ENCODE measurements around the gene PKN2. TPM values are rescaled to one million over a fixed set of nuclear protein-coding genes. Genes with fewer than 3 reads are reported as not detected.
"Not testable (repeated sequence)": the region's sequence is repeated elsewhere in the genome, so short reads cannot be mapped to it uniquely, and the experiment has no call there.

The PKN2 gene
- total RNA-seq, 2 experiments from 2014 or later, result 16.4 to 24.9 TPM

GRCh38 chr1:88791192-88791591, 107.1 kb downstream of the PKN2 start:
- ATAC-seq, result peak; percentile 64
- POLR2A ChIA-PET, result interaction anchor here (0.6 kb wide), 1 partner anchor 107 kb away, joined by 3 read pairs; the partner anchor contains the start of gene PKN2
- Mint-ChIP-seq H3K4me3 (no peak overlapping the region), H3K36me3 (ENCODE audit: low read depth) (peaks cover 15% of the 10 kb centered on the region), H3K4me1 (peaks cover 3% of the 10 kb centered on the region), H3K27me3 (no peaks in the 10 kb centered on the region), H3K9me3 (ENCODE audit: low read depth) (no peaks in the 10 kb centered on the region), H3K27ac (no peak overlapping the region)
- CTCF ChIA-PET, result interaction anchor here (2.2 kb wide), 1 partner anchor 8 kb away, joined by 7 read pairs; no protein-coding TSS in a partner anchor
- intact Hi-C loops (cut with DNase I, micrococcal nuclease), result no loop called here
- DNase-seq, result peak; percentile 16

DNA sequence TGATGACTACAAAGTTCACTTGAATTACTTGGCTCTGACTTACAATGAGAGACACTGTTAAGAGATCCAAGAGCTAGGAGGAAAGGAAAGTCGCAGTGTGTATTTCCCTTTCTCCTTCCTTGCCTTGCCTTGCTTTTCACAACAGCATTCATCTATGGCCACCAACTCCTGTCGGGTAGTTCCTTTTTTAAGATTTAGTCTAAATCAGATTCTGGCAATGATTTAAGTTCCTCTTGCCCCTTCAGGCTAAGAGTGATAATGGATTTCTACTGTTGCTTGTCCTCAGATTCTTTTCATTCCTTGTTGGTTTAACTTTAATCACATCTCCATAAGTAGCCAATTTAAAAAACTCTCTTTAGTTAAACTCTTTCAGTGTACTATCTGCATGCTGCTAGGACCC, 115.4 kb downstream of the PKN2 start:
- Mint-ChIP-seq H3K9me3 (ENCODE audit: low read depth) (no peaks in the 10 kb centered on the region), H3K4me1 (peaks cover 8% of the 10 kb centered on the region), H3K27ac (peak overlapping the region; percentile 11), H3K4me3 (no peak overlapping the region), H3K36me3 (ENCODE audit: low read depth) (peaks cover 28% of the 10 kb centered on the region), H3K27me3 (no peaks in the 10 kb centered on the region)
- intact Hi-C loops (cut with DNase I, micrococcal nuclease), result no loop called here
- no peak for ATAC-seq
- ChIA-PET CTCF (interaction anchor here (0.6 to 2.1 kb wide), 10 partner anchors 8 to 151 kb away, joined by 3 to 8 read pairs (median 4); no protein-coding TSS in a partner anchor), POLR2A (no interaction called here)
- DNase-seq, result no peak

- peaks cover 28% of the 10 kb centered on the region for H3K36me3 Mint-ChIP-seq (ENCODE audit: low read depth)
- no peaks in the 10 kb centered on the region for H3K9me3 Mint-ChIP-seq (ENCODE audit: low read depth)
- H3K4me1 Mint-ChIP-seq, result peaks cover 4% of the 10 kb centered on the region
- H3K27ac Mint-ChIP-seq, result peak overlapping the region; percentile 39
- intact Hi-C loops (cut with DNase I, micrococcal nuclease), result loop anchor here (1.0 to 5.0 kb wide), 3 partner anchors 77 to 143 kb away; no protein-coding TSS in a partner anchor
- DNase-seq, result peak; percentile 59
- POLR2A ChIA-PET, result no interaction called here
- no peak overlapping the region for H3K4me3 Mint-ChIP-seq
- CTCF ChIA-PET, result interaction anchor here (0.6 to 2.1 kb wide), 10 partner anchors 10 to 115 kb away, joined by 3 to 13 read pairs (median 4); partner anchors contain the start of gene GTF2B
- ATAC-seq, result peak; percentile 76
- H3K27me3 Mint-ChIP-seq, result no peaks in the 10 kb centered on the region
Observed at GRCh38 chr1:88800382-88801051, 116.4 kb downstream of the PKN2 start.

DNA sequence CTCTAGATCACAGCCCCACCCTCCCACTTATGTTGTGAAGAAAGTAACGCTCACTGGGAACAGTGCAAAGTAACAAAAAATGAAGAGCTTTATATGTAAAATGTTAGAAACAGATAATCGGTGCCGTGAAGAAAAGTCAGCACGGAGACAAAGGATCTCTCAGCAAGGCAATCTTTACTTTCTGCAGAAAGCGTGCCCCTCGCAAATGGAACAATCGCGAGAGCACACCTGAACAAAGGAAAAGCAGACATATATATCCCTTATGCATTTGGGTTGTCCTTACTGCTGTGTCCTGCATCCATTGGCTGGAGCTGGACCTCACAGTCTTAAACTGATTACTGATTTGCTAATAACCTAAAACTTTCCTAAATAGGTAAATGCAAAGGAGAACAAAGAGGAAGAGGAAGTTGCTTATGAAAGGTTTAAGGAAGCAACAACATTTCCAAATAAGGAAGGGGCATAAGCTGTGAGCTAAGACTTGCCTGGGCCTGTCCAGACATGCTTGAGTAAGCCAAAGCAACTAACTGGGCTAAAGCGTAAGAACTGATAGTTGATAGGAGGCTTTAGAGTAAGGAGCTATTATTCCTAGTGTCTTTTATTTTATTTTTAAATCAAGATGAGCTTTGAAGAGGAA, 117.6 kb downstream of the PKN2 start:
- DNase-seq, result no peak
- H3K27ac Mint-ChIP-seq, result no peak overlapping the region
- no peaks in the 10 kb centered on the region for H3K9me3 Mint-ChIP-seq (ENCODE audit: low read depth)
- no peaks in the 10 kb centered on the region for H3K27me3 Mint-ChIP-seq
- POLR2A ChIA-PET, result no interaction called here
- intact Hi-C loops (cut with DNase I, micrococcal nuclease), result loop anchor here (5.0 kb wide), 2 partner anchors 136 to 144 kb away; no protein-coding TSS in a partner anchor
- peaks cover 32% of the 10 kb centered on the region for H3K36me3 Mint-ChIP-seq (ENCODE audit: low read depth)
- H3K4me3 Mint-ChIP-seq, result no peak overlapping the region
- ATAC-seq, result no peak
- CTCF ChIA-PET, result interaction anchor here (0.6 to 1.6 kb wide), 9 partner anchors 14 to 146 kb away, joined by 3 to 13 read pairs (median 3); partner anchors contain the start of gene GTF2B
- peaks cover 4% of the 10 kb centered on the region for H3K4me1 Mint-ChIP-seq

DNA sequence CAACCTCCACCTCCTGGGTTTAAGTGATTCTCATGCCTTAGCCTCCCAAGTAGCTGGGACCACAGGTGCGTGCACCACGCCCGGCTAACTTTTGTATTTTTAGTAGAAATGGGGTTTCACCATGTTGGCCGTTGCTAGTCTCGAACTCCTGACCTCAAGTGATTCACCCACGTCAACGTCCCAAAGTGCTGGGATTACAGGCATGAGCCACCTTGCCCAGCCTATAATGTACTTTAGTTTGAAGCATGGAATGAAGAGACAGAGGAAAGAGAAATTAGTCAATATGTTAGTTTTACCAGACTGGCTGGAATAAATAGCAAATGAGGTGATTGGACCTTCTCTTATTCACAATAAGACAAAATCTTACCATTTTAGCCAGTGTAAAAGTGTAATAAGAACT, 118.3 kb downstream of the PKN2 start:
- CTCF ChIA-PET, result interaction anchor here (0.6 to 1.6 kb wide), 5 partner anchors 16 to 147 kb away, joined by 3 to 13 read pairs (median 3); partner anchors contain the start of gene GTF2B
- no peak overlapping the region for H3K4me3 Mint-ChIP-seq
- DNase-seq (no peak), ATAC-seq (no peak)
- intact Hi-C loops (cut with DNase I, micrococcal nuclease), result loop anchor here (5.0 kb wide), 2 partner anchors 135 to 145 kb away; no protein-coding TSS in a partner anchor
- POLR2A ChIA-PET, result no interaction called here
- peaks cover 35% of the 10 kb centered on the region for H3K36me3 Mint-ChIP-seq (ENCODE audit: low read depth)
- no peaks in the 10 kb centered on the region for H3K9me3 Mint-ChIP-seq (ENCODE audit: low read depth)
- peak overlapping the region; percentile 39 for H3K27ac Mint-ChIP-seq
- no peaks in the 10 kb centered on the region for H3K27me3 Mint-ChIP-seq
- H3K4me1 Mint-ChIP-seq, result peaks cover 4% of the 10 kb centered on the region

DNA sequence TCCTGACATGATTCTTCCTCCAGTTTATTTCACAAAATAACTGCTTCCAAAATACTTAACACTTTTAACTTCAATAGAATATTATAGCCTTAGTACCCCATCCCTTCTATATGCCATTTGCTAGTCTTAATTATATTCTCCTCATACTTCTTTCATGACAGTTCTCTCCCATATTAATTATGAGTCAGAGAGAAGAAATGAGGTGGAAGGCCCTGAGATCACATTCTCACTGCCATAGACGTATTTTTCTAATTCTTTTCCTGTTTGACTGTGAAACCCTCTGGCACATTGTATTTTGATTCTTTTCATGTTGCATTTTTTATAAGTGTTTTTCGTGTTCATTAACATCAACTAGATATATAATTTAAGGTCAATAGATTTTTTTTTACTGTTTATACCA, 118.9 kb downstream of the PKN2 start:
- DNase-seq (no peak), ATAC-seq (no peak)
- CTCF ChIA-PET, result interaction anchor here (1.2 kb wide), 1 partner anchor 49 kb away, joined by 4 read pairs; no protein-coding TSS in a partner anchor
- H3K27ac Mint-ChIP-seq, result no peak overlapping the region
- no peak overlapping the region for H3K4me3 Mint-ChIP-seq
- intact Hi-C loops (cut with DNase I, micrococcal nuclease), result loop anchor here (5.0 kb wide), 2 partner anchors 134 to 146 kb away; no protein-coding TSS in a partner anchor
- peaks cover 33% of the 10 kb centered on the region for H3K36me3 Mint-ChIP-seq (ENCODE audit: low read depth)
- POLR2A ChIA-PET, result no interaction called here
- H3K9me3 Mint-ChIP-seq (ENCODE audit: low read depth), result no peaks in the 10 kb centered on the region
- peaks cover 4% of the 10 kb centered on the region for H3K4me1 Mint-ChIP-seq
- no peaks in the 10 kb centered on the region for H3K27me3 Mint-ChIP-seq

DNA sequence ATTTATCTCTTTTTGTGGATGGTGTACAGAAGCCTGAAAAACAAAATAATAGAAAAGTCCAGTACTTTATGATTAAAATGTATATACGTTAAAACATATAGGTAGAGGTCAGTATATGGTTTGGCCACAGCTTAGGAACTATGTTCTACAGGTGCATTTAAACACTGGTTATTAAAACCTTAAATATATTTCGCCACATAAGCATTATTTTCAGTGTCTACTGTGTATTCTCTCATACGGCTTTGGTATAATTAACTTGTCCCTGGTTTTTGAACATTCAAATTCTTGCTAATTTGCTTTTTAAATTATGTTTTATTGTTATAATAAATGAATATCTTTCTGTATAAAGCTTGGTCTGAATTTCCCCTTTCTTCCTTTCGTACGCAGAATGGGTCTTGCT, 119.4 kb downstream of the PKN2 start:
- DNase-seq (no peak), ATAC-seq (no peak)
- no peaks in the 10 kb centered on the region for H3K9me3 Mint-ChIP-seq (ENCODE audit: low read depth)
- no peaks in the 10 kb centered on the region for H3K27me3 Mint-ChIP-seq
- H3K4me3 Mint-ChIP-seq, result no peak overlapping the region
- H3K36me3 Mint-ChIP-seq (ENCODE audit: low read depth), result peaks cover 33% of the 10 kb centered on the region
- CTCF ChIA-PET, result interaction anchor here (1.2 to 1.4 kb wide), 2 partner anchors 49 to 74 kb away, joined by 4 to 8 read pairs; no protein-coding TSS in a partner anchor
- POLR2A ChIA-PET, result no interaction called here
- no peak overlapping the region for H3K27ac Mint-ChIP-seq
- intact Hi-C loops (cut with DNase I, micrococcal nuclease), result loop anchor here (5.0 kb wide), 2 partner anchors 134 to 146 kb away; no protein-coding TSS in a partner anchor
- peaks cover 4% of the 10 kb centered on the region for H3K4me1 Mint-ChIP-seq

GRCh38 chr1:88812366-88812765, 128.3 kb downstream of the PKN2 start:
- peaks cover 22% of the 10 kb centered on the region for H3K36me3 Mint-ChIP-seq (ENCODE audit: low read depth)
- no peaks in the 10 kb centered on the region for H3K27me3 Mint-ChIP-seq
- no peak overlapping the region for H3K27ac Mint-ChIP-seq

GRCh38 chr1:88813471-88813870, 129.4 kb downstream of the PKN2 start:
- ChIA-PET CTCF (no interaction called here), POLR2A (no interaction called here)
- Mint-ChIP-seq H3K9me3 (ENCODE audit: low read depth) (no peaks in the 10 kb centered on the region), H3K4me3 (no peak overlapping the region), H3K27me3 (no peaks in the 10 kb centered on the region), H3K27ac (no peak overlapping the region), H3K36me3 (ENCODE audit: low read depth) (peaks cover 27% of the 10 kb centered on the region), H3K4me1 (no peaks in the 10 kb centered on the region)
- ATAC-seq, result no peak
- intact Hi-C loops (cut with DNase I, micrococcal nuclease), result no loop called here
- no peak for DNase-seq

More at GRCh38 chr1:88812366-88812765, 128.3 kb downstream of the PKN2 start:
- intact Hi-C loops (cut with DNase I, micrococcal nuclease), result no loop called here
- Mint-ChIP-seq H3K9me3 (ENCODE audit: low read depth) (no peaks in the 10 kb centered on the region), H3K4me3 (no peak overlapping the region), H3K4me1 (no peaks in the 10 kb centered on the region)
- ATAC-seq, result no peak
- ChIA-PET POLR2A (no interaction called here), CTCF (no interaction called here)
- no peak for DNase-seq

GRCh38 chr1:88819642-88820041, 135.6 kb downstream of the PKN2 start:
- H3K27ac Mint-ChIP-seq; POLR2A ChIA-PET; H3K27me3 Mint-ChIP-seq; ATAC-seq; H3K4me1 Mint-ChIP-seq; DNase-seq; CTCF ChIA-PET; H3K4me3 Mint-ChIP-seq; intact Hi-C loops (cut with DNase I, micrococcal nuclease); H3K9me3 Mint-ChIP-seq (ENCODE audit: low read depth): not testable (repeated sequence)
- H3K36me3 Mint-ChIP-seq (ENCODE audit: low read depth), result peaks cover 28% of the 10 kb centered on the region

DNA sequence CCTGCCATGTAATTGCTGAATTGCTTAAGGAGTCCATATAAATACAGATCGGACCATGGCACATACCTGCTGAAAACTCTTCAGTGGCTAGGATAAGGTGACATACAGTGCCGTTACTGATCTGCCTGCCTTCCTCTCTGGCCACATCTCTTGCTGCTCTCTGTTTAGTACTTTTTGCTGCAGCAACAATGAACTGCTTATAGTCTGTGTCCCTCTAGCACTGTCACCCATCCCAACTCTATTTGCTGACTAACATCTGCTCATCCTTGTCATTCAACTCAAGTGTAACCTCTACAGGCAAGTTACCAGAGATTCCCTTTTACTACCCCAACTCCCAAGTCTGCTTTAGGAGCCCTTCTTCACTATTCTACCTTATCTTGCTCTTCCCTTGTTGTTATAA, 141.6 kb downstream of the PKN2 start:
- Mint-ChIP-seq H3K4me3 (no peak overlapping the region), H3K27me3 (no peaks in the 10 kb centered on the region), H3K36me3 (ENCODE audit: low read depth) (peaks cover 18% of the 10 kb centered on the region), H3K4me1 (no peaks in the 10 kb centered on the region), H3K27ac (no peak overlapping the region), H3K9me3 (ENCODE audit: low read depth) (no peaks in the 10 kb centered on the region)
- intact Hi-C loops (cut with DNase I, micrococcal nuclease), result no loop called here
- POLR2A ChIA-PET, result no interaction called here
- CTCF ChIA-PET, result no interaction called here
- no peak for ATAC-seq
- no peak for DNase-seq

Data from activated CD4-positive, alpha-beta T cell treated with anti-CD3 and anti-CD28 coated beads for 36 hours (primary cell).